ENCODE measurements around the gene MTAP.

MTAP gene

DNA sequence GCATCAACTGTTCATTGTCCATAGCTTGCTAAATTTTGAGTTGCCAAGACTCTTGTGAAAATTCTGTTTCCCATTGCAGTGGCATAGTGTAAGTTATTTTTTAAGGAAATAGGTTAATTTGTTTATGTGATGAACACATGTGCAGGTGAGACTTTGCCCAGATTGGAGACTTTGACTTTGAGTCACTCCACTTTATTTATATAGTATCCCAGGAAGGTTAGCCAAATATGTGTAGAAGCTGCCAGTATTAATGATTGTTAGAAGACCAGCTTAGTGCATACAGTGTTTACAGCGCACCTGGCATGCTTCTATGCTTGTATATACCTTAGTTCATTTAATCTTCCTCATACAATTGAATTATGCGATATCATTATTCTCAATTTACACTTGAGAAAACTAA, 51.0 kb downstream of the MTAP start:
- H3K36me3 ChIP-seq (ENCODE audit: insufficient read depth, low read length) = peaks cover 88% of the 10 kb centered on the region
- no peak overlapping the region for H3K27ac ChIP-seq (ENCODE audit: low read length)
- H3K4me2 ChIP-seq (ENCODE audit: insufficient read depth, low read length) = no peak overlapping the region
- no peak overlapping the region for H2AFZ ChIP-seq (ENCODE audit: low read depth, low read length)
- H3K9ac ChIP-seq (ENCODE audit: low read depth, low read length) = no peak overlapping the region
- DNase-seq (no peak), ATAC-seq (ENCODE audit: insufficient read depth, low read depth) (no peak)
- no peaks in the 10 kb centered on the region for H4K20me1 ChIP-seq (ENCODE audit: insufficient read depth, low read length)
- no peak overlapping the region for H3K4me3 ChIP-seq (ENCODE audit: low read depth in 1 of 2, low read length in 2 of 2)
- H3K27me3 ChIP-seq (ENCODE audit: insufficient read depth, low read length, poor library complexity) = no peaks in the 10 kb centered on the region
- H3K4me1 ChIP-seq (ENCODE audit: insufficient read depth, low read length) = no peaks in the 10 kb centered on the region
- TF ChIP-seq EZH2 (IDR thresholded peaks at IDR 0.05; ENCODE audit: borderline replicate concordance, low read depth, low read length, severe bottlenecking) (no peak), CTCF (IDR thresholded peaks at IDR 0.05; ENCODE audit: borderline replicate concordance, extremely low read depth, low read length, poor library complexity, severe bottlenecking) (no peak)
- no peaks in the 10 kb centered on the region for H3K9me3 ChIP-seq (ENCODE audit: insufficient read depth, low read length, severe bottlenecking)
- H3K79me2 ChIP-seq (ENCODE audit: insufficient read depth, low read length) = no peaks in the 10 kb centered on the region

GRCh38 chr9:21854119-21854518, 51.7 kb downstream of the MTAP start:
- no peak for ATAC-seq (ENCODE audit: insufficient read depth, low read depth)
- Histone ChIP-seq H3K79me2 (ENCODE audit: insufficient read depth, low read length) (no peaks in the 10 kb centered on the region), H3K36me3 (ENCODE audit: insufficient read depth, low read length) (peaks cover 88% of the 10 kb centered on the region), H3K4me2 (ENCODE audit: insufficient read depth, low read length) (no peak overlapping the region), H4K20me1 (ENCODE audit: insufficient read depth, low read length) (no peaks in the 10 kb centered on the region), H3K27ac (ENCODE audit: low read length) (no peak overlapping the region), H2AFZ (ENCODE audit: low read depth, low read length) (no peak overlapping the region), H3K4me1 (ENCODE audit: insufficient read depth, low read length) (no peaks in the 10 kb centered on the region), H3K9me3 (ENCODE audit: insufficient read depth, low read length, severe bottlenecking) (no peaks in the 10 kb centered on the region), H3K4me3 (ENCODE audit: low read depth in 1 of 2, low read length in 2 of 2) (no peak overlapping the region), H3K27me3 (ENCODE audit: insufficient read depth, low read length, poor library complexity) (no peaks in the 10 kb centered on the region), H3K9ac (ENCODE audit: low read depth, low read length) (no peak overlapping the region)
- TF ChIP-seq EZH2 (IDR thresholded peaks at IDR 0.05; ENCODE audit: borderline replicate concordance, low read depth, low read length, severe bottlenecking) (no peak), CTCF (IDR thresholded peaks at IDR 0.05; ENCODE audit: borderline replicate concordance, extremely low read depth, low read length, poor library complexity, severe bottlenecking) (no peak)
- DNase-seq = no peak

DNA sequence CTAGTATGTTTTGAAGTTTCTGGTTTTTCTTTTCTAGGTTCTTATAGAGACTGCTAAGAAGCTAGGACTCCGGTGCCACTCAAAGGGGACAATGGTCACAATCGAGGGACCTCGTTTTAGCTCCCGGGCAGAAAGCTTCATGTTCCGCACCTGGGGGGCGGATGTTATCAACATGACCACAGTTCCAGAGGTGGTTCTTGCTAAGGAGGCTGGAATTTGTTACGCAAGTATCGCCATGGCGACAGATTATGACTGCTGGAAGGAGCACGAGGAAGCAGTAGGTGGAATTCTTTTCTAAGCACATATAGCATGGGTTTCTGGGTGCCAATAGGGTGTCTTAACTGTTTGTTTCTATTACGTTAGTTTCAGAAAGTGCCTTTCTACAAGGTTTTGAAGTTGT, 52.2 kb downstream of the MTAP start:
- peaks cover 88% of the 10 kb centered on the region for H3K36me3 ChIP-seq (ENCODE audit: insufficient read depth, low read length)

More for the DNA sequence above, 52.2 kb downstream of the MTAP start:
- Histone ChIP-seq H3K4me2 (ENCODE audit: insufficient read depth, low read length) (no peak overlapping the region), H3K9me3 (ENCODE audit: insufficient read depth, low read length, severe bottlenecking) (no peaks in the 10 kb centered on the region), H2AFZ (ENCODE audit: low read depth, low read length) (no peak overlapping the region), H3K9ac (ENCODE audit: low read depth, low read length) (no peak overlapping the region), H3K4me3 (ENCODE audit: low read depth in 1 of 2, low read length in 2 of 2) (no peak overlapping the region), H3K27ac (ENCODE audit: low read length) (no peak overlapping the region), H4K20me1 (ENCODE audit: insufficient read depth, low read length) (no peaks in the 10 kb centered on the region), H3K79me2 (ENCODE audit: insufficient read depth, low read length) (no peaks in the 10 kb centered on the region), H3K27me3 (ENCODE audit: insufficient read depth, low read length, poor library complexity) (no peaks in the 10 kb centered on the region), H3K4me1 (ENCODE audit: insufficient read depth, low read length) (no peaks in the 10 kb centered on the region)
- no peak for ATAC-seq (ENCODE audit: insufficient read depth, low read depth)
- TF ChIP-seq CTCF (IDR thresholded peaks at IDR 0.05; ENCODE audit: borderline replicate concordance, extremely low read depth, low read length, poor library complexity, severe bottlenecking) (no peak), EZH2 (IDR thresholded peaks at IDR 0.05; ENCODE audit: borderline replicate concordance, low read depth, low read length, severe bottlenecking) (no peak)
- DNase-seq = no peak
